DOHH2 (cell line): ENCODE data around the gene C19orf67.

Experiments
- H3F3A ChIP-seq: fragments of 200-600 bp; sonication (generic), shearing (Covaris generic); 2 replicates; pipeline ENCODE4 v1.6.0; 2016; ENCODE audit warnings: antibody characterized with exemption, mild to moderate bottlenecking; ENCODE audit not compliant: control insufficient read depth, insufficient read depth
- H3K27ac ChIP-seq: fragments of 200-600 bp; sonication (generic); 2 replicates; pipeline ENCODE4 v1.5.1; 2014; ENCODE audit warnings: low read depth, mild to moderate bottlenecking, low read length, moderate library complexity
- H3K27me3 ChIP-seq: fragments of 200-600 bp; sonication (generic); 2 replicates; pipeline ENCODE4 v1.6.1; 2014; ENCODE audit warnings: mild to moderate bottlenecking, low read length, mixed read lengths; ENCODE audit not compliant: control insufficient read depth
- H3K36me3 ChIP-seq: fragments of 200-600 bp; sonication (generic); 2 replicates; pipeline ENCODE4 v1.6.1; 2014; ENCODE audit warnings: mild to moderate bottlenecking, low read length, moderate library complexity, mixed read lengths; ENCODE audit not compliant: control insufficient read depth
- H3K4me1 ChIP-seq: fragments of 200-600 bp; sonication (generic); 2 replicates; pipeline ENCODE4 v1.6.1; 2014; ENCODE audit warnings: mild to moderate bottlenecking, low read length, mixed read lengths; ENCODE audit not compliant: control insufficient read depth
- H3K4me2 ChIP-seq: fragments of 200-600 bp; sonication (generic); 2 replicates; pipeline ENCODE4 v1.6.0; 2014; ENCODE audit warnings: mild to moderate bottlenecking, low read length, moderate library complexity
- H3K4me3 ChIP-seq: fragments of 200-600 bp; sonication (generic); 2 replicates; pipeline ENCODE4 v1.5.1; 2014; ENCODE audit warnings: mild to moderate bottlenecking, low read length, mixed read lengths
- H3K79me2 ChIP-seq: fragments of 200-600 bp; sonication (generic); 2 replicates; pipeline ENCODE4 v1.6.1; 2014; ENCODE audit warnings: mild to moderate bottlenecking, low read length, mixed read lengths; ENCODE audit not compliant: control insufficient read depth
- H3K9me2 ChIP-seq: fragments of 200-600 bp; sonication (generic); replicated peaks from 2 replicates; pipeline ENCODE4 v1.6.1; 2014; ENCODE audit warnings: mild to moderate bottlenecking, low read length, mixed read lengths; ENCODE audit not compliant: control insufficient read depth
- H3K9me3 ChIP-seq: fragments of 200-600 bp; sonication (generic); 2 replicates; pipeline ENCODE4 v1.6.1; 2014; ENCODE audit warnings: antibody characterized with exemption, low read length, mixed read lengths; ENCODE audit not compliant: control insufficient read depth, insufficient read depth
- H4K20me1 ChIP-seq: fragments of 200-600 bp; sonication (generic); 2 replicates; pipeline ENCODE4 v1.6.0; 2014; ENCODE audit warnings: low read depth, mild to moderate bottlenecking, antibody characterized with exemption, low read length, moderate library complexity; ENCODE audit not compliant: control insufficient read depth, insufficient read depth
- CTCF ChIP-seq: fragments of 200-600 bp; sonication (generic); IDR thresholded peaks from one replicate; pipeline ENCODE4 v1.5.1; 2014; ENCODE audit warnings: antibody characterized with exemption, mild to moderate bottlenecking, low read depth, low read length; ENCODE audit not compliant: poor library complexity, severe bottlenecking
- EZH2phosphoT487 ChIP-seq: fragments of 200-600 bp; sonication (generic); IDR thresholded peaks from 2 replicates; pipeline ENCODE4 v1.6.1; 2017; ENCODE audit warnings: borderline replicate concordance, mild to moderate bottlenecking, antibody characterized with exemption, low read length, moderate library complexity, mixed read lengths

Gene C19orf67

GRCh38 chr19:14102102-14102696 is 16.6 kb upstream of the C19orf67 start:
- peaks cover 6% of the 10 kb centered on the region; the same call in 1 of the 2 replicates for H3K36me3 ChIP-seq
- no peak overlapping the region for H3K4me2 ChIP-seq
- H3K9me3 ChIP-seq = no peaks in the 10 kb centered on the region
- no peak overlapping the region for H3K27ac ChIP-seq
- H3K4me1 ChIP-seq = no peaks in the 10 kb centered on the region
- H3K9me2 ChIP-seq = no peaks in the 10 kb centered on the region
- H3K27me3 ChIP-seq = no peaks in the 10 kb centered on the region
- H3K79me2 ChIP-seq = no peaks in the 10 kb centered on the region
- TF ChIP-seq EZH2phosphoT487 (no peak), CTCF (no peak)
- H4K20me1 ChIP-seq = no peaks in the 10 kb centered on the region
- no peak overlapping the region for H3K4me3 ChIP-seq
- no peaks in the 10 kb centered on the region for H3F3A ChIP-seq

GRCh38 chr19:14101003-14101545 is 15.5 kb upstream of the C19orf67 start:
- H4K20me1 ChIP-seq = no peaks in the 10 kb centered on the region
- H3K27ac ChIP-seq = no peak overlapping the region
- H3F3A ChIP-seq = no peaks in the 10 kb centered on the region
- no peak overlapping the region for H3K4me2 ChIP-seq
- no peak overlapping the region for H3K4me3 ChIP-seq
- TF ChIP-seq CTCF = no peak
- TF ChIP-seq EZH2phosphoT487 = no peak
- H3K36me3 ChIP-seq = peaks cover 8% of the 10 kb centered on the region; the same call in 1 of the 2 replicates
- no peaks in the 10 kb centered on the region for H3K79me2 ChIP-seq
- no peaks in the 10 kb centered on the region for H3K27me3 ChIP-seq
- no peaks in the 10 kb centered on the region for H3K4me1 ChIP-seq
- H3K9me2 ChIP-seq = no peaks in the 10 kb centered on the region
- H3K9me3 ChIP-seq = no peaks in the 10 kb centered on the region

- H3K4me1 ChIP-seq = no peaks in the 10 kb centered on the region; the same call in 1 of the 2 replicates
- peaks cover 13% of the 10 kb centered on the region for H3K36me3 ChIP-seq
- H3K9me2 ChIP-seq = no peaks in the 10 kb centered on the region
- peaks cover 9% of the 10 kb centered on the region for H3K9me3 ChIP-seq
- no peak overlapping the region for H3K27ac ChIP-seq
- no peaks in the 10 kb centered on the region for H4K20me1 ChIP-seq
- no peaks in the 10 kb centered on the region for H3K79me2 ChIP-seq
- no peaks in the 10 kb centered on the region for H3K27me3 ChIP-seq
- TF ChIP-seq CTCF = peak; percentile 20
- no peak for TF ChIP-seq EZH2phosphoT487
- H3K4me2 ChIP-seq = no peak overlapping the region
- no peak overlapping the region for H3K4me3 ChIP-seq
- H3F3A ChIP-seq = no peaks in the 10 kb centered on the region
Measured at GRCh38 chr19:14097532-14098151, 12.1 kb upstream of the C19orf67 start.
